H1 (cell line): ENCODE measurements around the gene TSC22D3.

Source experiments
- EZH2 ChIP-seq: fragments of 200-600 bp; sonication (generic); IDR thresholded peaks from 2 replicates; pipeline ENCODE4 v1.7.1; 2012; ENCODE audit warnings: low read depth, mild to moderate bottlenecking, moderate library complexity, low read length, inconsistent platforms; ENCODE audit not compliant: severe bottlenecking
- GTF2F1 ChIP-seq: IDR thresholded peaks from 2 replicates; pipeline ENCODE4 v1.6.1; 2012; ENCODE audit warnings: low read depth, low read length, improper control_type of control experiment, borderline replicate concordance
- JUN ChIP-seq: IDR thresholded peaks from 2 replicates; pipeline ENCODE4 v1.6.1; 2011; ENCODE audit warnings: low read depth, mild to moderate bottlenecking, improper control_type of control experiment, low read length
- POLR2A ChIP-seq, 2 experiments: IDR thresholded peaks; 1 replicate in 1 of 2; 2 replicates in 1 of 2; pipeline ENCODE4 v1.6.1; 2011; ENCODE audit warnings: low read depth in 2 of 2, low read length in 2 of 2, mild to moderate bottlenecking in 2 of 2; ENCODE audit errors: control extremely low read depth in 1 of 2
- POLR2AphosphoS5 ChIP-seq: IDR thresholded peaks from 2 replicates; pipeline ENCODE4 v1.6.1; 2011; ENCODE audit warnings: low read depth, low read length
- SIN3A ChIP-seq, 2 experiments: IDR thresholded peaks in 1 of 2; conservative IDR thresholded peaks in 1 of 2; 2 replicates each; pipeline ENCODE4 v1.6.1; 2011 to 2012; ENCODE audit warnings: low read length in 2 of 2, improper control_type of control experiment in 1 of 2, low read depth in 1 of 2, mild to moderate bottlenecking in 1 of 2
- TAF1 ChIP-seq: IDR thresholded peaks from 2 replicates; pipeline ENCODE4 v1.6.1; 2011; ENCODE audit warnings: mild to moderate bottlenecking, low read depth, low read length
- TBP ChIP-seq: IDR thresholded peaks from 2 replicates; pipeline ENCODE4 v1.6.1; 2011; ENCODE audit warnings: low read depth, low read length, improper control_type of control experiment
- TF ChIP-seq, protein P1 (sequence below): IDR thresholded peaks from 2 replicates; pipeline ENCODE4 v1.6.1; 2011; ENCODE audit warnings: low read length, improper control_type of control experiment

- no peak for TF ChIP-seq EZH2
- no peak for TF ChIP-seq POLR2A (IDR thresholded peaks at IDR 0.05; ENCODE audit: control extremely low read depth in 1 of 2, low read depth in 2 of 2, low read length in 2 of 2)
- TF ChIP-seq SIN3A (conservative IDR thresholded peaks at IDR 0.05 in 1 of 2, IDR thresholded peaks at IDR 0.05 in 1 of 2; ENCODE audit: low read depth in 1 of 2, low read length in 2 of 2), result no peak
- TF ChIP-seq, protein P1, sequence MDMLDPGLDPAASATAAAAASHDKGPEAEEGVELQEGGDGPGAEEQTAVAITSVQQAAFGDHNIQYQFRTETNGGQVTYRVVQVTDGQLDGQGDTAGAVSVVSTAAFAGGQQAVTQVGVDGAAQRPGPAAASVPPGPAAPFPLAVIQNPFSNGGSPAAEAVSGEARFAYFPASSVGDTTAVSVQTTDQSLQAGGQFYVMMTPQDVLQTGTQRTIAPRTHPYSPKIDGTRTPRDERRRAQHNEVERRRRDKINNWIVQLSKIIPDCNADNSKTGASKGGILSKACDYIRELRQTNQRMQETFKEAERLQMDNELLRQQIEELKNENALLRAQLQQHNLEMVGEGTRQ, result no peak
- TF ChIP-seq POLR2AphosphoS5, result no peak
- no peak for TF ChIP-seq GTF2F1
- TF ChIP-seq TAF1, result no peak
- TF ChIP-seq TBP, result no peak
- TF ChIP-seq JUN, result no peak
These were observed 91.7 kb downstream of the TSC22D3 start for GRCh38 chrX:107683931-107684330.
